H1 (cell line): ENCODE data around the gene EVX2. TPM values are rescaled to one million over a fixed set of nuclear protein-coding genes. Genes with fewer than 3 reads are reported as not detected.
A peak's percentile ranks its signal among the peaks of the same experiment; 100 is the strongest.

ENCODE experiments used
- CTCF ChIA-PET: fragments of 300-600 bp; sonication (Branson Sonifier 250); formaldehyde crosslinking; loops from one replicate; lab custom pipeline; 2021; ENCODE audit not compliant: partially characterized antibody; lab: Charles Lee
- POLR2A ChIA-PET: fragments of 300-600 bp; sonication (Branson Sonifier 250); formaldehyde crosslinking; loops from one replicate; lab custom pipeline; 2021; ENCODE audit warnings: inconsistent platforms; ENCODE audit not compliant: partially characterized antibody; lab: Charles Lee
- DNase-seq, 2 experiments: peaks; one replicate each; pipeline versions ENCODE4 v3.0.0 to v3.0.0-alpha.2; 2010 to 2022; ENCODE audit warnings: low spot score in 2 of 2, low read depth in 1 of 2, mixed read lengths in 1 of 2
- FAIRE-seq: peaks from 2 replicates; lab custom pipeline; 2011; peaks lifted over from hg19 to GRCh38; lab: Jason Lieb, UNC
- H2AFZ ChIP-seq: 2 replicates; pipeline ENCODE4 v1.8.1; 2012; ENCODE audit warnings: low read length, inconsistent platforms
- H2AK5ac ChIP-seq: 2 replicates; pipeline ENCODE4 v1.6.1; 2013; ENCODE audit warnings: low read depth, low read length
- H2BK120ac ChIP-seq: replicated peaks from 2 replicates; pipeline ENCODE3; 2013; ENCODE audit warnings: low read depth, low read length, inconsistent platforms
- H2BK12ac ChIP-seq: 2 replicates; pipeline ENCODE4 v1.6.1; 2013; ENCODE audit warnings: low read depth, low read length
- H2BK15ac ChIP-seq: 2 replicates; pipeline ENCODE4 v1.6.1; 2013; ENCODE audit warnings: low read length
- H2BK20ac ChIP-seq: 2 replicates; pipeline ENCODE4 v1.6.1; 2013; ENCODE audit warnings: low read length
- H2BK5ac ChIP-seq: 2 replicates; pipeline ENCODE4 v1.6.1; 2013; ENCODE audit warnings: low read depth, low read length
- H3K14ac ChIP-seq: 2 replicates; pipeline ENCODE4 v1.6.1; 2013; ENCODE audit warnings: inconsistent platforms; ENCODE audit not compliant: insufficient read length
- H3K18ac ChIP-seq: 2 replicates; pipeline ENCODE4 v1.6.1; 2013; ENCODE audit warnings: low read length; ENCODE audit errors: extremely low read depth
- H3K23ac ChIP-seq: 2 replicates; pipeline ENCODE4 v1.6.1; 2013; ENCODE audit warnings: inconsistent platforms; ENCODE audit not compliant: insufficient read length
- H3K23me2 ChIP-seq: 2 replicates; pipeline ENCODE4 v1.6.1; 2013; ENCODE audit warnings: low read depth, low read length
- H3K27ac ChIP-seq: 2 replicates; pipeline ENCODE4 v1.6.1; 2011; ENCODE audit warnings: low read depth, low read length, inconsistent platforms
- H3K27me3 ChIP-seq, 4 experiments: replicated peaks in 1 of 4; 1 replicate in 1 of 4; 2 replicates in 3 of 4; pipeline versions ENCODE4 v1.6.1 to v1.8.1; 2011 to 2013; ENCODE audit warnings: low read length in 3 of 4, mild to moderate bottlenecking in 3 of 4, inconsistent platforms in 2 of 4, mixed read lengths in 2 of 4, moderate library complexity in 1 of 4; ENCODE audit not compliant: control insufficient read depth in 3 of 4, insufficient read depth in 3 of 4; ENCODE audit errors: extremely low read depth in 1 of 4
- H3K36me3 ChIP-seq, 4 experiments: 2 replicates each; pipeline versions ENCODE4 v1.6.1 to v1.8.1; 2011 to 2013; ENCODE audit warnings: mild to moderate bottlenecking in 4 of 4, low read length in 3 of 4, moderate library complexity in 2 of 4, control low read depth in 1 of 4, inconsistent platforms in 1 of 4; ENCODE audit not compliant: insufficient read depth in 4 of 4, control insufficient read depth in 2 of 4
- H3K4ac ChIP-seq: replicated peaks from 2 replicates; pipeline ENCODE3; 2013; ENCODE audit warnings: low read length, low read depth, mixed read lengths, inconsistent platforms; ENCODE audit not compliant: insufficient read length
- H3K4me1 ChIP-seq, 4 experiments: replicated peaks in 1 of 4; 1 replicate in 1 of 4; 2 replicates in 3 of 4; pipeline versions ENCODE4 v1.6.1 to v1.8.1; 2011 to 2013; ENCODE audit warnings: low read length in 3 of 4, inconsistent platforms in 2 of 4, mixed read lengths in 1 of 4; ENCODE audit not compliant: insufficient read depth in 4 of 4, control insufficient read depth in 3 of 4
- H3K4me2 ChIP-seq, 2 experiments: 2 replicates each; pipeline versions ENCODE4 v1.6.1 to v1.8.1; 2011 to 2013; ENCODE audit warnings: low read depth in 2 of 2, low read length in 2 of 2, control low read depth in 1 of 2, inconsistent platforms in 1 of 2, mild to moderate bottlenecking in 1 of 2; ENCODE audit not compliant: insufficient read depth in 1 of 2
- H3K4me3 ChIP-seq, 4 experiments: fragments of 200-600, 300-600 bp in 1 of 4; sonication (generic), shearing (Covaris generic), sonication (Bioruptor Twin) in 1 of 4; 2 replicates each; pipeline versions ENCODE4 v1.5.1 to v1.8.1; 2011 to 2016; ENCODE audit warnings: low read length in 4 of 4, low read depth in 3 of 4, control low read depth in 2 of 4, inconsistent platforms in 2 of 4, mild to moderate bottlenecking in 2 of 4, mixed read lengths in 1 of 4, moderate library complexity in 1 of 4; ENCODE audit not compliant: insufficient read depth in 2 of 4; ENCODE audit errors: extremely low read depth in 1 of 4
- H3K56ac ChIP-seq: replicated peaks from 2 replicates; pipeline ENCODE3; 2013; ENCODE audit warnings: low read depth, mild to moderate bottlenecking, mixed read lengths, low read length, inconsistent platforms; ENCODE audit not compliant: insufficient read length
- H3K79me1 ChIP-seq: 2 replicates; pipeline ENCODE4 v1.6.1; 2013; ENCODE audit warnings: low read depth, low read length, control low read depth
- H3K79me2 ChIP-seq, 2 experiments: 2 replicates each; pipeline versions ENCODE4 v1.6.1 to v1.8.1; 2012 to 2013; ENCODE audit warnings: low read length in 2 of 2, mild to moderate bottlenecking in 2 of 2, inconsistent platforms in 1 of 2; ENCODE audit not compliant: insufficient read depth in 2 of 2, control insufficient read depth in 1 of 2
- H3K9ac ChIP-seq, 4 experiments: replicated peaks in 1 of 4; 1 replicate in 1 of 4; 2 replicates in 3 of 4; pipeline versions ENCODE4 v1.6.1 to v1.8.1; 2011 to 2013; ENCODE audit warnings: low read depth in 3 of 4, low read length in 3 of 4, control low read depth in 2 of 4, mild to moderate bottlenecking in 2 of 4, moderate library complexity in 2 of 4, inconsistent platforms in 1 of 4; ENCODE audit errors: extremely low read depth in 1 of 4
- H3K9me3 ChIP-seq, 2 experiments: 2 replicates each; pipeline versions ENCODE4 v1.6.1 to v1.8.1; 2012 to 2013; ENCODE audit warnings: mild to moderate bottlenecking in 2 of 2, moderate library complexity in 2 of 2, control low read depth in 1 of 2, inconsistent platforms in 1 of 2, low read depth in 1 of 2, low read length in 1 of 2, mixed read lengths in 1 of 2; ENCODE audit not compliant: insufficient read depth in 2 of 2
- H4K20me1 ChIP-seq, 2 experiments: replicated peaks in 1 of 2; 2 replicates each; pipeline versions ENCODE3 to v1.8.1; 2011 to 2013; ENCODE audit warnings: inconsistent platforms in 2 of 2, low read length in 2 of 2, mild to moderate bottlenecking in 1 of 2; ENCODE audit not compliant: insufficient read depth in 2 of 2, control insufficient read depth in 1 of 2
- H4K5ac ChIP-seq: 2 replicates; pipeline ENCODE4 v1.6.1; 2013; ENCODE audit warnings: low read length, low read depth, mixed read lengths, inconsistent platforms; ENCODE audit not compliant: insufficient read length
- H4K8ac ChIP-seq: 2 replicates; pipeline ENCODE4 v1.8.0; 2013; ENCODE audit warnings: mild to moderate bottlenecking, moderate library complexity, low read length, inconsistent platforms; ENCODE audit not compliant: insufficient read depth; ENCODE audit errors: extremely low read depth
- H4K91ac ChIP-seq: replicated peaks from 2 replicates; pipeline ENCODE3; 2013; ENCODE audit warnings: low read length, mixed read lengths, inconsistent platforms; ENCODE audit not compliant: insufficient read length
- CBX5 ChIP-seq: fragments of 300-800, 300-1000 bp; sonication (generic); IDR thresholded peaks from 2 replicates; pipeline ENCODE4 v1.7.1; 2016; ENCODE audit warnings: antibody characterized with exemption, low read length, low read depth
- E2F6 ChIP-seq: IDR thresholded peaks from 2 replicates; pipeline ENCODE4 v1.6.1; 2012; ENCODE audit warnings: inconsistent platforms
- RNF2 ChIP-seq: fragments of 200-900, 300-1000 bp; sonication (generic); IDR thresholded peaks from 2 replicates; pipeline ENCODE4 v1.7.1; 2016; ENCODE audit warnings: borderline replicate concordance, low read depth, mild to moderate bottlenecking, antibody characterized with exemption, low read length; ENCODE audit not compliant: poor library complexity, severe bottlenecking; ENCODE audit errors: missing control alignments
- SRF ChIP-seq: IDR thresholded peaks from 2 replicates; pipeline ENCODE4 v1.6.1; 2011; ENCODE audit warnings: mild to moderate bottlenecking, low read depth, low read length, moderate library complexity
- WGBS, 2 experiments: shearing (Covaris generic) in 1 of 2; methylation state at CpG; one replicate each; pipeline versions ENCODE4 v1.1.6 to v1.1.7; 2013 to 2015; ENCODE audit warnings: low lambda C conversion rate in 2 of 2, mixed read lengths in 2 of 2, inconsistent platforms in 1 of 2, low coverage in 1 of 2, missing lambda C conversion rate in 1 of 2; ENCODE audit not compliant: insufficient replicate concordance in 2 of 2, insufficient coverage in 1 of 2, insufficient read length in 1 of 2; ENCODE audit errors: extremely low coverage in 1 of 2, missing lambda C conversion rate in 1 of 2; 5-methylcytosine and 5-hydroxymethylcytosine counted together
- polyA plus RNA-seq, 7 experiments: library from polyadenylated mRNA; depleted of rRNA in 3 of 7; stranded (reverse) in 5 of 7; unstranded in 2 of 7; fragments of >200 nt in 5 of 7; fragments of 200-250 nt in 2 of 7; gene quantifications; 1 replicate in 5 of 7; 2 replicates in 1 of 7; 4 replicates in 1 of 7; pipeline versions ENCODE4 v1.2.1 to v1.2.3, GENCODE V29; 2011 to 2013; ENCODE audit warnings: missing spikeins in 2 of 7, mixed read lengths in 2 of 7
- total RNA-seq: library from RNA; stranded (reverse); fragmentation: NEBNext Ultra II Directional; extraction: Animal tissue kit (Norgen Biotek cat#: 25700); gene quantifications from 2 replicates; pipeline ENCODE4 v1.2.1, GENCODE V29; 2021

The EVX2 gene
- total and polyA plus RNA-seq, 2 of the 8 experiments (the other 6 are each of a cell fraction or from before 2014, with no cell fraction given): not detected

GRCh38 chr2:176096243-176096985 is 12.7 kb upstream of the EVX2 start:
- H3K27ac ChIP-seq: no peak overlapping the region
- POLR2A ChIA-PET: interaction anchor here (2.0 to 3.4 kb wide), 3 partner anchors 9 to 16 kb away, joined by 8 to 12 read pairs (median 8); partner anchors contain the start of gene HOXD11
- CTCF ChIA-PET: interaction anchor here (0.9 to 6.5 kb wide), 17 partner anchors 8 to 845 kb away, joined by 3 to 130 read pairs (median 8); partner anchors contain the start of genes EVX2 and HOXD11

More at GRCh38 chr2:176096243-176096985, 12.7 kb upstream of the EVX2 start:
- Histone ChIP-seq H4K20me1 (peaks cover 23 to 29% of the 10 kb centered on the region in 2 experiments), H3K79me2 (no peaks in the 10 kb centered on the region), H3K23me2 (peaks cover 6% of the 10 kb centered on the region), H3K4me1 (peaks cover 0 to 31% (median 18%) of the 10 kb centered on the region in 4 experiments; a peak in 6 of 7 replicates), H3K56ac (no peak overlapping the region), H3K18ac (no peak overlapping the region; the same call in 1 of the 2 replicates), H4K91ac (peak overlapping the region; percentile 5), H4K5ac (no peak overlapping the region), H2BK120ac (no peak overlapping the region), H3K9me3 (no peaks in the 10 kb centered on the region; a peak in 1 of 4 replicates), H3K36me3 (no peaks in the 10 kb centered on the region; a peak in 1 of 8 replicates), H3K4ac (no peak overlapping the region), H3K79me1 (no peaks in the 10 kb centered on the region), H3K14ac (no peak overlapping the region), H3K4me3 (peak overlapping the region; percentile 1 to 54 (median 22); a peak in 5 of 8 replicates), H2BK12ac (peak overlapping the region; percentile 12), H3K9ac (no peak overlapping the region), H2BK5ac (peak overlapping the region; percentile 14; the same call in 1 of the 2 replicates), H2BK20ac (no peak overlapping the region; the same call in 1 of the 2 replicates), H2AFZ (no peak overlapping the region), H2BK15ac (no peak overlapping the region), H3K4me2 (peak overlapping the region; percentile 14 to 77), H3K27me3 (peaks cover 79 to 98% (median 91%) of the 10 kb centered on the region in 4 experiments), H2AK5ac (no peak overlapping the region), H3K23ac (no peak overlapping the region), H4K8ac (no peak overlapping the region)
- no peak for FAIRE-seq
- DNase-seq: peak in 1 of 2 experiments; percentile 53
- 6% methylated on average over 16 of the region's 16 CpGs; no CpG with 5 or more reads in 1 of the 2 experiments for WGBS, 2 experiments
- peak; percentile 79 for TF ChIP-seq RNF2
- TF ChIP-seq SRF: peak; percentile 42; the same call in 1 of the 2 replicates
- TF ChIP-seq CBX5: no peak
- TF ChIP-seq E2F6: no peak
